ENCODE results near the gene LGALS14.

DNA sequence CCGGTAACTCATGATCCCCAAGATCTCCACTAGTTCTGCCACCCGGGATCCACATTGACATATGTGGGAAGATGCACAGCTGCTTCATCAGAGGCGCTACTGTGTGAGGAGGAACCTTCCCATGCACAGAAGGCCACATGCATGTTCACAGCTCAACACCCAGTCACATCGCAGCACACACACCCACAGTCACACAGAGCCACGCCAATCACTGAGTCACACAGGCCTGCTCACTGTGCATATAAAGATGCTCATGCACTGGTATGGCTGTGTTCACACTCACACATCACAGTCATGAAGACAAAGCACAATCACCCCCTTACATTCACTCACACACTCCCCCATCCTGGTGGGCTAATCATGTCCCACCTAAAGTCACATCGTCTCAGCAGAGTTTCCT lies 23.8 kb downstream of the LGALS14 start:
- TF ChIP-seq, protein P1, sequence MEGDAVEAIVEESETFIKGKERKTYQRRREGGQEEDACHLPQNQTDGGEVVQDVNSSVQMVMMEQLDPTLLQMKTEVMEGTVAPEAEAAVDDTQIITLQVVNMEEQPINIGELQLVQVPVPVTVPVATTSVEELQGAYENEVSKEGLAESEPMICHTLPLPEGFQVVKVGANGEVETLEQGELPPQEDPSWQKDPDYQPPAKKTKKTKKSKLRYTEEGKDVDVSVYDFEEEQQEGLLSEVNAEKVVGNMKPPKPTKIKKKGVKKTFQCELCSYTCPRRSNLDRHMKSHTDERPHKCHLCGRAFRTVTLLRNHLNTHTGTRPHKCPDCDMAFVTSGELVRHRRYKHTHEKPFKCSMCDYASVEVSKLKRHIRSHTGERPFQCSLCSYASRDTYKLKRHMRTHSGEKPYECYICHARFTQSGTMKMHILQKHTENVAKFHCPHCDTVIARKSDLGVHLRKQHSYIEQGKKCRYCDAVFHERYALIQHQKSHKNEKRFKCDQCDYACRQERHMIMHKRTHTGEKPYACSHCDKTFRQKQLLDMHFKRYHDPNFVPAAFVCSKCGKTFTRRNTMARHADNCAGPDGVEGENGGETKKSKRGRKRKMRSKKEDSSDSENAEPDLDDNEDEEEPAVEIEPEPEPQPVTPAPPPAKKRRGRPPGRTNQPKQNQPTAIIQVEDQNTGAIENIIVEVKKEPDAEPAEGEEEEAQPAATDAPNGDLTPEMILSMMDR (IDR thresholded peaks at IDR 0.05) = no peak
- TF ChIP-seq POLR2A (IDR thresholded peaks at IDR 0.05) = no peak

All from Peyer's patch (tissue), 4 donors.